B cell (primary cell): Measurements from ENCODE around the gene PIGQ. TPM values are rescaled to one million over a fixed set of nuclear protein-coding genes. Genes with fewer than 3 reads are reported as not detected.

ENCODE experiments used
- ATAC-seq: fragments of 200-7000 bp; cut with Tn5 transposase; one replicate; pipeline ENCODE4 v1.10.0; 2021; ENCODE audit warnings: low read depth, mild to moderate bottlenecking, moderate number of reproducible peaks, moderate library complexity
- CTCF ChIA-PET: fragments of 350-600 bp; sonication (Branson Sonifier 250); formaldehyde crosslinking; loops from one replicate; lab custom pipeline; 2021; ENCODE audit warnings: antibody characterized with exemption, inconsistent platforms; lab: Charles Lee
- POLR2A ChIA-PET: fragments of 350-600 bp; sonication (Branson Sonifier 250); formaldehyde crosslinking; loops from one replicate; lab custom pipeline; 2021; ENCODE audit warnings: antibody characterized with exemption; lab: Charles Lee
- DNase-seq: peaks from one replicate; pipeline ENCODE4 v3.0.0; 2013
- H2AFZ ChIP-seq: 2 replicates; pipeline ENCODE4 v1.6.1; 2012; ENCODE audit warnings: mild to moderate bottlenecking, low read depth, low read length; ENCODE audit not compliant: insufficient read depth, poor library complexity, severe bottlenecking
- H3K27ac ChIP-seq, 2 donors: 1 replicate in 1 of 2; 2 replicates in 1 of 2; pipeline ENCODE4 v1.5.1; 2012 to 2013; ENCODE audit warnings: low read length in 2 of 2, mild to moderate bottlenecking in 2 of 2, moderate library complexity in 1 of 2
- H3K27me3 ChIP-seq, 4 experiments: fragments of 200-600 bp in 1 of 4; sonication (generic) in 1 of 4; replicated peaks in 1 of 4; 1 replicate in 2 of 4; 2 replicates in 2 of 4; pipeline versions ENCODE4 v1.6.1 to v1.7.0; 2013 to 2016; ENCODE audit warnings: low read length in 3 of 4, mild to moderate bottlenecking in 2 of 4, mixed read lengths in 1 of 4, moderate library complexity in 1 of 4; ENCODE audit not compliant: insufficient read depth in 4 of 4, control insufficient read depth in 3 of 4; ENCODE audit errors: control extremely low read depth in 1 of 4
- H3K36me3 ChIP-seq, 2 experiments: replicated peaks in 1 of 2; 1 replicate in 1 of 2; 2 replicates in 1 of 2; pipeline versions ENCODE4 v1.6.1 to v1.7.1; 2013; ENCODE audit warnings: low read length in 1 of 2; ENCODE audit not compliant: insufficient read depth in 2 of 2, control insufficient read depth in 1 of 2; ENCODE audit errors: control extremely low read depth in 1 of 2, extremely low read depth in 1 of 2
- H3K4me1 ChIP-seq, 2 donors: fragments of 200-600 bp in 1 of 2; sonication (generic) in 1 of 2; 1 replicate in 1 of 2; 2 replicates in 1 of 2; pipeline versions ENCODE4 v1.5.1 to v1.6.1; 2013 to 2017; ENCODE audit warnings: low read length in 2 of 2; ENCODE audit not compliant: control insufficient read depth in 2 of 2, insufficient read depth in 2 of 2
- H3K4me2 ChIP-seq: replicated peaks from 2 replicates; pipeline ENCODE3; 2012; ENCODE audit warnings: mild to moderate bottlenecking, low read depth, low read length; ENCODE audit not compliant: poor library complexity, severe bottlenecking
- H3K4me3 ChIP-seq, 5 experiments: fragments of 200-600 bp in 1 of 5; sonication (generic) in 1 of 5; 1 replicate in 3 of 5; 2 replicates in 2 of 5; pipeline versions ENCODE4 v1.5.1 to v1.7.0; 2011 to 2016; ENCODE audit warnings: low read length in 4 of 5, mild to moderate bottlenecking in 4 of 5, low read depth in 2 of 5, control low read depth in 1 of 5, moderate library complexity in 1 of 5; ENCODE audit not compliant: insufficient read depth in 1 of 5; ENCODE audit errors: control extremely low read depth in 1 of 5, extremely low read depth in 1 of 5
- H3K79me2 ChIP-seq: fragments of 200-600 bp; sonication (generic); one replicate; pipeline ENCODE4 v1.6.0; 2016; ENCODE audit warnings: low read length; ENCODE audit not compliant: control insufficient read depth, insufficient read depth
- H3K9ac ChIP-seq: fragments of 200-600 bp; sonication (generic); 2 replicates; pipeline ENCODE4 v1.6.1; 2017; ENCODE audit warnings: mild to moderate bottlenecking, low read length, moderate library complexity
- H3K9me3 ChIP-seq, 3 donors: one replicate each; pipeline versions ENCODE4 v1.6.1 to v1.7.1; 2013; ENCODE audit warnings: low read length in 2 of 3; ENCODE audit not compliant: control insufficient read depth in 2 of 3, insufficient read depth in 1 of 3; ENCODE audit errors: control extremely low read depth in 1 of 3
- H4K20me1 ChIP-seq: 2 replicates; pipeline ENCODE4 v1.6.0; 2012; ENCODE audit warnings: mild to moderate bottlenecking, low read length; ENCODE audit not compliant: insufficient read depth, control insufficient read depth, poor library complexity, severe bottlenecking
- H3K27ac Mint-ChIP-seq: one replicate; pipeline ENCODE4 v1.8.0; 2021; ENCODE audit warnings: mixed read lengths
- H3K27me3 Mint-ChIP-seq: one replicate; pipeline ENCODE4 v1.8.0; 2021; ENCODE audit warnings: mixed read lengths
- H3K4me1 Mint-ChIP-seq: one replicate; pipeline ENCODE4 v1.8.0; 2021; ENCODE audit warnings: mixed read lengths
- H3K4me3 Mint-ChIP-seq: one replicate; pipeline ENCODE4 v1.8.0; 2021; ENCODE audit warnings: mixed read lengths
- H3K9me3 Mint-ChIP-seq: one replicate; pipeline ENCODE4 v1.8.0; 2022; ENCODE audit warnings: mixed read lengths; ENCODE audit not compliant: insufficient read depth
- EZH2 ChIP-seq: IDR thresholded peaks from 2 replicates; pipeline ENCODE4 v1.6.1; 2012; ENCODE audit warnings: borderline replicate concordance, low read depth, mild to moderate bottlenecking, moderate library complexity, low read length; ENCODE audit not compliant: insufficient read depth, poor library complexity, severe bottlenecking
- WGBS: methylation state at CpG from one replicate; pipeline ENCODE4 v1.1.5; 2013; ENCODE audit warnings: missing lambda C conversion rate; ENCODE audit not compliant: insufficient coverage; 5-methylcytosine and 5-hydroxymethylcytosine counted together
- intact Hi-C: fragments of 100-400 bp; cut with micrococcal nuclease; formaldehyde crosslinking; loops from one replicate; pipeline ENCODE4 v1.10.0; 2022
- polyA plus RNA-seq: library from polyadenylated mRNA; depleted of rRNA; stranded (reverse); fragments of >200 nt; gene quantifications from 2 replicates; pipeline ENCODE4 v1.2.3, GENCODE V29; 2012
- total RNA-seq, 2 donors: library from RNA; stranded (reverse); fragments of 120-200 nt in 1 of 2; gene quantifications; 1 replicate in 1 of 2; 2 replicates in 1 of 2; pipeline versions ENCODE4 v1.2.3 to v1.2.4, GENCODE V29; 2013 to 2022
- TF ChIP-seq, protein P1 (sequence below): fragments of 200-600 bp; IDR thresholded peaks from one replicate; pipeline ENCODE4 v1.8.0; 2022; ENCODE audit warnings: antibody characterized with exemption, mild to moderate bottlenecking

Gene PIGQ
- total and polyA plus RNA-seq, 2 donors (not counting 1 experiment from before 2014, with no cell fraction given) = 56.9 to 68.5 TPM

DNA sequence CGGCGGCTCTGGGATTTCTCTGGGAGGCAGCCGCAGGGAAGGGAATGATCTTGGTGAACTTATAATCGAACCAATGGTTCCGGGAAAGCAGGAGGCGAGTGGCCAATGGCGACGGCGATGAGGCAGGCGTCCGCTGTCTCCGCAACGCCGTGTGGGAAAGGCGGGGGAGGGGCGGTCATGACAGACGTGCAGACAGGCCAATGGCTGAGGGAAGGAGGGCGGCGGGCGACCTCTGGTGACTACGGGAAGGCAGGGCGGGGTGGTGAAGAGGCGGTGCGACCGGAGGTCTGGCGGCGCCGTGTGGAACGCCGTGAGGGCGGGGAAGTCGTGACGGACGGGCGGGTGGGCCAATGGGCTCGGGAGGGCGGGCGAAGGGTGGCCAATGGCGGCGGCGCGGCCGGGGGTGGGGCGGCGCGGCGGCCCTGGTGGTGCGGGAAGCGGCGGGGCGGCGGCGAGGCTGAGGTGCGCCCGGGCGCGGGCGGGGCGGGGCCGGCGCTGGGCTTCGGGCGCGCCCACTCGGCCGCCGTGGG lies 20.0 kb downstream of the PIGQ start, which contains the start of gene RAB40C:
Gene RAB40C (plus strand): TSS at position 409 of the 530 bp plus-strand sequence. CDS start 226 bp downstream, outside the sequence.
- peak within 1 kb of the TSS; percentile 96 for H2AFZ ChIP-seq
- peaks cover 50% of the 10 kb centered on the region for H3K4me1 Mint-ChIP-seq
- peaks cover 14 to 30% of the 10 kb centered on the region in 2 donors for H3K4me1 ChIP-seq
- peaks cover 0 to 2% (median 0%) of the 10 kb centered on the region in 4 experiments for H3K27me3 ChIP-seq
- peak; percentile 100 for DNase-seq
- POLR2A ChIA-PET = interaction anchor here (1.2 kb wide), 1 partner anchor 46 kb away, joined by 3 read pairs; the partner anchor contains the start of gene METTL26
- H3K27ac ChIP-seq = peak within 1 kb of the TSS; percentile 85 to 88
- H3K27ac Mint-ChIP-seq = peak within 1 kb of the TSS; percentile 99
- H3K9me3 ChIP-seq = no peaks in the 10 kb centered on the region
- H4K20me1 ChIP-seq = peaks cover 47% of the 10 kb centered on the region
- no peak for TF ChIP-seq EZH2
- TF ChIP-seq, protein P1, sequence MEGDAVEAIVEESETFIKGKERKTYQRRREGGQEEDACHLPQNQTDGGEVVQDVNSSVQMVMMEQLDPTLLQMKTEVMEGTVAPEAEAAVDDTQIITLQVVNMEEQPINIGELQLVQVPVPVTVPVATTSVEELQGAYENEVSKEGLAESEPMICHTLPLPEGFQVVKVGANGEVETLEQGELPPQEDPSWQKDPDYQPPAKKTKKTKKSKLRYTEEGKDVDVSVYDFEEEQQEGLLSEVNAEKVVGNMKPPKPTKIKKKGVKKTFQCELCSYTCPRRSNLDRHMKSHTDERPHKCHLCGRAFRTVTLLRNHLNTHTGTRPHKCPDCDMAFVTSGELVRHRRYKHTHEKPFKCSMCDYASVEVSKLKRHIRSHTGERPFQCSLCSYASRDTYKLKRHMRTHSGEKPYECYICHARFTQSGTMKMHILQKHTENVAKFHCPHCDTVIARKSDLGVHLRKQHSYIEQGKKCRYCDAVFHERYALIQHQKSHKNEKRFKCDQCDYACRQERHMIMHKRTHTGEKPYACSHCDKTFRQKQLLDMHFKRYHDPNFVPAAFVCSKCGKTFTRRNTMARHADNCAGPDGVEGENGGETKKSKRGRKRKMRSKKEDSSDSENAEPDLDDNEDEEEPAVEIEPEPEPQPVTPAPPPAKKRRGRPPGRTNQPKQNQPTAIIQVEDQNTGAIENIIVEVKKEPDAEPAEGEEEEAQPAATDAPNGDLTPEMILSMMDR = no peak
- H3K27me3 Mint-ChIP-seq = no peaks in the 10 kb centered on the region
- peak within 1 kb of the TSS; percentile 66 to 89 (median 78) for H3K4me3 ChIP-seq
- no peaks in the 10 kb centered on the region for H3K36me3 ChIP-seq
- intact Hi-C loops = loop anchor here (1.0 to 5.0 kb wide), 6 partner anchors 10 to 187 kb away; partner anchors contain the start of genes CAPN15, DECR2, METTL26 and WDR90
- CTCF ChIA-PET = interaction anchor here (0.8 kb wide), 1 partner anchor 47 kb away, joined by 3 read pairs; the partner anchor contains the start of gene METTL26
- under 1% methylated on average over 67 of the region's 67 CpGs for whole genome bisulfite sequencing
- no peaks in the 10 kb centered on the region for H3K9me3 Mint-ChIP-seq
- peak within 1 kb of the TSS; percentile 82 for H3K9ac ChIP-seq
- peak within 1 kb of the TSS; percentile 94 for H3K4me3 Mint-ChIP-seq
- ATAC-seq = peak; percentile 84
- H3K4me2 ChIP-seq = peak within 1 kb of the TSS; percentile 94
- peaks cover 57% of the 10 kb centered on the region for H3K79me2 ChIP-seq
